Panc1 (cell line): ENCODE data around the gene P3R3URF. TPM values are rescaled to one million over a fixed set of nuclear protein-coding genes. Genes with fewer than 3 reads are reported as not detected.

ENCODE experiments used
- ATAC-seq: fragments of 200-7000 bp; cut with Tn5 transposase; 2 replicates; pipeline ENCODE4 v1.9.1; 2020; ENCODE audit warnings: mild to moderate bottlenecking, moderate library complexity
- BruUV-seq: library from RNA; stranded (reverse); fragments of 400-500 nt; replicated peaks from 2 replicates; lab custom pipeline; 2021; lab: Mats Ljungman, UMichigan
- CTCF ChIA-PET: fragments of 300-600 bp; sonication (Branson Sonifier 250); formaldehyde crosslinking; loops from one replicate; lab custom pipeline; 2022; ENCODE audit warnings: antibody characterized with exemption; lab: Charles Lee
- POLR2A ChIA-PET: fragments of 300-600 bp; sonication (Branson Sonifier 250); formaldehyde crosslinking; loops from one replicate; lab custom pipeline; 2022; ENCODE audit warnings: antibody characterized with exemption; lab: Charles Lee
- DNase-seq: peaks from one replicate; pipeline ENCODE4 v3.0.0-alpha.2; 2010; ENCODE audit warnings: low read depth, low spot score
- H3K27ac ChIP-seq: 2 replicates; pipeline ENCODE4 v1.5.1; 2011; ENCODE audit warnings: mild to moderate bottlenecking, low read length, inconsistent platforms
- H3K27me3 ChIP-seq: fragments of 200-500 bp; sonication (Bioruptor generic); 2 replicates; pipeline ENCODE4 v1.6.0; 2014; ENCODE audit warnings: low read length, inconsistent platforms; ENCODE audit not compliant: control insufficient read depth, insufficient read depth
- H3K36me3 ChIP-seq: fragments of 200-500 bp; sonication (Bioruptor generic); 2 replicates; pipeline ENCODE4 v1.5.1; 2014; ENCODE audit warnings: inconsistent platforms, mild to moderate bottlenecking, low read length, moderate library complexity; ENCODE audit not compliant: control insufficient read depth, insufficient read depth
- H3K4me1 ChIP-seq: 2 replicates; pipeline ENCODE4 v1.5.1; 2011; ENCODE audit warnings: inconsistent platforms, mild to moderate bottlenecking, low read length, moderate library complexity; ENCODE audit not compliant: control insufficient read depth, insufficient read depth
- H3K4me3 ChIP-seq, 2 experiments: 2 replicates each; pipeline ENCODE4 v1.5.1; 2011 to 2012; ENCODE audit warnings: low read depth in 2 of 2, low read length in 2 of 2, mild to moderate bottlenecking in 2 of 2, inconsistent platforms in 1 of 2, moderate library complexity in 1 of 2
- H3K9me3 ChIP-seq: fragments of 200-500 bp; sonication (Bioruptor generic); 2 replicates; pipeline ENCODE4 v1.5.1; 2014; ENCODE audit warnings: low read depth, mild to moderate bottlenecking, inconsistent platforms, low read length, moderate library complexity; ENCODE audit not compliant: control insufficient read depth, insufficient read depth
- POLR2AphosphoS5 ChIP-seq: IDR thresholded peaks from 2 replicates; pipeline ENCODE4 v1.6.1; 2012; ENCODE audit warnings: mild to moderate bottlenecking, low read depth, low read length, moderate library complexity
- SIN3A ChIP-seq: IDR thresholded peaks from 2 replicates; pipeline ENCODE4 v1.6.1; 2012; ENCODE audit warnings: low read depth, mild to moderate bottlenecking, low read length, moderate library complexity, borderline replicate concordance; ENCODE audit not compliant: insufficient read depth
- TCF7L2 ChIP-seq: IDR thresholded peaks from 2 replicates; pipeline ENCODE4 v1.6.1; 2011; ENCODE audit warnings: mild to moderate bottlenecking, low read depth, low read length, inconsistent platforms
- in situ Hi-C: cut with HindIII; loops from 2 replicates; pipeline ENCODE4 v1.10.0; 2016; ENCODE audit warnings: low sequenced_read_pairs, low pct_unique_long_range_greater_than_20kb
- intact Hi-C: fragments of 100-400 bp; cut with micrococcal nuclease; formaldehyde crosslinking; loops from one replicate; pipeline ENCODE4 v1.10.0; 2022; ENCODE audit not compliant: unreplicated experiment
- total RNA-seq: library from RNA; stranded (reverse); gene quantifications from one replicate; pipeline ENCODE4 v1.2.1, GENCODE V29; 2021; ENCODE audit not compliant: unreplicated experiment
- TF ChIP-seq, protein P1 (sequence below), 2 experiments: IDR thresholded peaks; 2 replicates each; pipeline ENCODE4 v1.6.1; 2011 to 2012; ENCODE audit warnings: low read depth in 2 of 2, control low read depth in 1 of 2, low read length in 1 of 2, mild to moderate bottlenecking in 1 of 2, moderate library complexity in 1 of 2; ENCODE audit not compliant: insufficient read depth in 1 of 2
- TF ChIP-seq, protein P2 (sequence below): fragments of 450-650 bp; IDR thresholded peaks from 2 replicates; pipeline ENCODE4 v1.5.1; 2017; ENCODE audit warnings: mild to moderate bottlenecking

Gene P3R3URF
- total RNA-seq, 1 experiment from 2014 or later, result not detected

DNA sequence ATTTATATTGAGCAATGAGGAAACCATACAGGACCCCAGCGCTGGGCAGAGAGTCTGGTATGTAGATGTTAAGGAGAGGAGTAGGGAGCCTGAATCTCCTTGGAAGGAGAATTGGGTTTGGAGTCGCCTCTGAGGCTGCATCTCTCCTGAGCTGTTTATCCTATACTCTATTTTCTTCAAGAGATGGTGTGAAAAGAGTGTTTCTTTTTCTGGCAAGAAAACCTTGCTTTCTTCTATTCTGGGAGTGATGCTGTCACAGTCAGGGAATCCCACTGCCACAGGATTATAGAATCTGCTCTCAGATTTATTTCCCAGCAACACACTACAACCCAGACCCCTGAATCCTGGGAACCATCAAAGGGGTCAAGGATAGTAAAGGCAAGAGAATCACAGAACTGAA lies 30.1 kb upstream of the P3R3URF start:
- no peak for ATAC-seq
- in situ Hi-C loops, result no loop called here

DNA sequence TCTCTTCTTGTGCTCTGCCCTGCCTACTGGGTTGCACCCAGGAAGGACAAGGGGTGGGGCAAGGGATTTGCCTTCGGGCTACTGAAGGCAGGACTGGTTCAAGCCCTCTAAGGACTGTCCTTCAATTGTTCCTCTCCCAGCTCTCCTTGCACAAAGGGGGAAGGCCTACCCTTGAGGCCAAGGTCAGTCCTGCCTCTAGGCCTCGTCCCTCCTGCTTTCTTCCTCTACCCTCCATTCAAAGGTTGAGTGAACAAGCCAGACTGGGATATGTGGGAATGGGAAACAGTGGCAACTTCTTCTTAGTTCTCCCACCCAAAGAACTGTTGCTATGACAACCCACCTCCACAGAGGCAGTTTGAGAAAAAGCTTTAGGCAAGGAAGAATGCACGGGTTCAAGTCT lies 29.5 kb upstream of the P3R3URF start:
- intact Hi-C loops (no loop called here), in situ Hi-C loops (no loop called here)
- POLR2A ChIA-PET, result interaction anchor here (0.6 kb wide), 1 partner anchor 16 kb away, joined by 5 read pairs; no protein-coding TSS in a partner anchor
- Histone ChIP-seq H3K9me3 (no peaks in the 10 kb centered on the region), H3K4me3 (no peak overlapping the region), H3K27ac (no peak overlapping the region), H3K4me1 (peaks cover 5% of the 10 kb centered on the region), H3K27me3 (no peaks in the 10 kb centered on the region), H3K36me3 (no peaks in the 10 kb centered on the region)
- CTCF ChIA-PET, result no interaction called here
- DNase-seq, result no peak
- no peak for ATAC-seq
- TF ChIP-seq, protein P1, sequence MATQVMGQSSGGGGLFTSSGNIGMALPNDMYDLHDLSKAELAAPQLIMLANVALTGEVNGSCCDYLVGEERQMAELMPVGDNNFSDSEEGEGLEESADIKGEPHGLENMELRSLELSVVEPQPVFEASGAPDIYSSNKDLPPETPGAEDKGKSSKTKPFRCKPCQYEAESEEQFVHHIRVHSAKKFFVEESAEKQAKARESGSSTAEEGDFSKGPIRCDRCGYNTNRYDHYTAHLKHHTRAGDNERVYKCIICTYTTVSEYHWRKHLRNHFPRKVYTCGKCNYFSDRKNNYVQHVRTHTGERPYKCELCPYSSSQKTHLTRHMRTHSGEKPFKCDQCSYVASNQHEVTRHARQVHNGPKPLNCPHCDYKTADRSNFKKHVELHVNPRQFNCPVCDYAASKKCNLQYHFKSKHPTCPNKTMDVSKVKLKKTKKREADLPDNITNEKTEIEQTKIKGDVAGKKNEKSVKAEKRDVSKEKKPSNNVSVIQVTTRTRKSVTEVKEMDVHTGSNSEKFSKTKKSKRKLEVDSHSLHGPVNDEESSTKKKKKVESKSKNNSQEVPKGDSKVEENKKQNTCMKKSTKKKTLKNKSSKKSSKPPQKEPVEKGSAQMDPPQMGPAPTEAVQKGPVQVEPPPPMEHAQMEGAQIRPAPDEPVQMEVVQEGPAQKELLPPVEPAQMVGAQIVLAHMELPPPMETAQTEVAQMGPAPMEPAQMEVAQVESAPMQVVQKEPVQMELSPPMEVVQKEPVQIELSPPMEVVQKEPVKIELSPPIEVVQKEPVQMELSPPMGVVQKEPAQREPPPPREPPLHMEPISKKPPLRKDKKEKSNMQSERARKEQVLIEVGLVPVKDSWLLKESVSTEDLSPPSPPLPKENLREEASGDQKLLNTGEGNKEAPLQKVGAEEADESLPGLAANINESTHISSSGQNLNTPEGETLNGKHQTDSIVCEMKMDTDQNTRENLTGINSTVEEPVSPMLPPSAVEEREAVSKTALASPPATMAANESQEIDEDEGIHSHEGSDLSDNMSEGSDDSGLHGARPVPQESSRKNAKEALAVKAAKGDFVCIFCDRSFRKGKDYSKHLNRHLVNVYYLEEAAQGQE (IDR thresholded peaks at IDR 0.05; ENCODE audit: insufficient read depth in 1 of 2, low read depth in 2 of 2, low read length in 1 of 2), result no peak
- TF ChIP-seq POLR2AphosphoS5, result no peak
- TF ChIP-seq, protein P2, sequence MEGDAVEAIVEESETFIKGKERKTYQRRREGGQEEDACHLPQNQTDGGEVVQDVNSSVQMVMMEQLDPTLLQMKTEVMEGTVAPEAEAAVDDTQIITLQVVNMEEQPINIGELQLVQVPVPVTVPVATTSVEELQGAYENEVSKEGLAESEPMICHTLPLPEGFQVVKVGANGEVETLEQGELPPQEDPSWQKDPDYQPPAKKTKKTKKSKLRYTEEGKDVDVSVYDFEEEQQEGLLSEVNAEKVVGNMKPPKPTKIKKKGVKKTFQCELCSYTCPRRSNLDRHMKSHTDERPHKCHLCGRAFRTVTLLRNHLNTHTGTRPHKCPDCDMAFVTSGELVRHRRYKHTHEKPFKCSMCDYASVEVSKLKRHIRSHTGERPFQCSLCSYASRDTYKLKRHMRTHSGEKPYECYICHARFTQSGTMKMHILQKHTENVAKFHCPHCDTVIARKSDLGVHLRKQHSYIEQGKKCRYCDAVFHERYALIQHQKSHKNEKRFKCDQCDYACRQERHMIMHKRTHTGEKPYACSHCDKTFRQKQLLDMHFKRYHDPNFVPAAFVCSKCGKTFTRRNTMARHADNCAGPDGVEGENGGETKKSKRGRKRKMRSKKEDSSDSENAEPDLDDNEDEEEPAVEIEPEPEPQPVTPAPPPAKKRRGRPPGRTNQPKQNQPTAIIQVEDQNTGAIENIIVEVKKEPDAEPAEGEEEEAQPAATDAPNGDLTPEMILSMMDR, result no peak
- TF ChIP-seq SIN3A, result no peak
- TF ChIP-seq TCF7L2, result no peak
- BruUV-seq, result no TSS peak

More for the DNA sequence above, 30.1 kb upstream of the P3R3URF start:
- no peaks in the 10 kb centered on the region for H3K9me3 ChIP-seq
- H3K4me1 ChIP-seq, result peaks cover 5% of the 10 kb centered on the region
- no peak overlapping the region for H3K4me3 ChIP-seq
- DNase-seq, result no peak
- H3K27me3 ChIP-seq, result no peaks in the 10 kb centered on the region
- no TSS peak for BruUV-seq
- intact Hi-C loops, result no loop called here
- ChIA-PET POLR2A (no interaction called here), CTCF (interaction anchor here (1.0 kb wide), 1 partner anchor 17 kb away, joined by 3 read pairs; no protein-coding TSS in a partner anchor)
- H3K36me3 ChIP-seq, result no peaks in the 10 kb centered on the region
- TF ChIP-seq POLR2AphosphoS5 (no peak), TCF7L2 (no peak), SIN3A (no peak)
- TF ChIP-seq, protein P1 (IDR thresholded peaks at IDR 0.05; ENCODE audit: insufficient read depth in 1 of 2, low read depth in 2 of 2, low read length in 1 of 2), result no peak
- TF ChIP-seq, protein P2, result no peak
- no peak overlapping the region for H3K27ac ChIP-seq
